Activated B cell treated with CpG ODN at 0.5 μM for 24 hours (primary cell): ENCODE measurements around the gene TTC4. TPM values are rescaled to one million over a fixed set of nuclear protein-coding genes. Genes with fewer than 3 reads are reported as not detected.

Experiments used
- ATAC-seq: fragments of 200-7000 bp; cut with Tn5 transposase; one replicate; pipeline ENCODE4 v1.10.0; 2021; ENCODE audit warnings: low read depth, mild to moderate bottlenecking, moderate library complexity
- CTCF ChIA-PET: fragments of 350-600 bp; sonication (Branson Sonifier 250); formaldehyde crosslinking; loops from one replicate; lab custom pipeline; 2021; ENCODE audit warnings: antibody characterized with exemption; lab: Charles Lee
- POLR2A ChIA-PET: fragments of 350-600 bp; sonication (Branson Sonifier 250); formaldehyde crosslinking; loops from one replicate; lab custom pipeline; 2021; ENCODE audit warnings: antibody characterized with exemption; lab: Charles Lee
- DNase-seq: peaks from one replicate; pipeline ENCODE4 v3.0.0; 2022
- H3K27ac Mint-ChIP-seq: one replicate; pipeline ENCODE4 v1.8.0; 2020; ENCODE audit warnings: mixed read lengths
- H3K27me3 Mint-ChIP-seq: one replicate; pipeline ENCODE4 v1.8.0; 2021; ENCODE audit warnings: mixed read lengths
- H3K36me3 Mint-ChIP-seq: one replicate; pipeline ENCODE4 v1.8.0; 2021; ENCODE audit warnings: low read depth, mixed read lengths
- H3K4me1 Mint-ChIP-seq: one replicate; pipeline ENCODE4 v1.8.0; 2021; ENCODE audit warnings: mixed read lengths
- H3K4me3 Mint-ChIP-seq: one replicate; pipeline ENCODE4 v1.8.0; 2020; ENCODE audit warnings: mild to moderate bottlenecking, mixed read lengths
- H3K9me3 Mint-ChIP-seq: one replicate; pipeline ENCODE4 v1.8.0; 2020; ENCODE audit warnings: mixed read lengths
- CTCF ChIP-seq: fragments of 200-600 bp; IDR thresholded peaks from one replicate; pipeline ENCODE4 v1.8.0; 2022; ENCODE audit warnings: antibody characterized with exemption, mild to moderate bottlenecking
- intact Hi-C: fragments of 100-400 bp; cut with micrococcal nuclease; formaldehyde crosslinking; loops from one replicate; pipeline ENCODE4 v1.15.1; 2024
- total RNA-seq: library from RNA; stranded (reverse); gene quantifications from 2 replicates; pipeline ENCODE4 v1.2.3, GENCODE V29; 2022

TTC4 gene
- total RNA-seq, 1 donor from 2014 or later: 30.8 TPM

- intact Hi-C loops: no loop called here
- Mint-ChIP-seq H3K27me3 (peaks cover 3% of the 10 kb centered on the region), H3K4me3 (no peak overlapping the region), H3K4me1 (no peaks in the 10 kb centered on the region), H3K27ac (no peak overlapping the region), H3K9me3 (peaks cover 2% of the 10 kb centered on the region), H3K36me3 (peaks cover 11% of the 10 kb centered on the region)
- ATAC-seq: no peak
- CTCF ChIA-PET: no interaction called here
- DNase-seq: no peak
- TF ChIP-seq CTCF: no peak
- POLR2A ChIA-PET: no interaction called here
Observed at GRCh38 chr1:54777011-54777410, 61.4 kb downstream of the TTC4 start.

- H3K27ac Mint-ChIP-seq: no peak overlapping the region
- POLR2A ChIA-PET: no interaction called here
- no peak for DNase-seq
- no peak for TF ChIP-seq CTCF
- H3K4me1 Mint-ChIP-seq: no peaks in the 10 kb centered on the region
- no peak for ATAC-seq
- H3K9me3 Mint-ChIP-seq: peaks cover 2% of the 10 kb centered on the region
- H3K36me3 Mint-ChIP-seq: peaks cover 11% of the 10 kb centered on the region
- peaks cover 3% of the 10 kb centered on the region for H3K27me3 Mint-ChIP-seq
- intact Hi-C loops: no loop called here
- CTCF ChIA-PET: no interaction called here
- H3K4me3 Mint-ChIP-seq: no peak overlapping the region
Observed at GRCh38 chr1:54777431-54777830, 61.8 kb downstream of the TTC4 start.

DNA sequence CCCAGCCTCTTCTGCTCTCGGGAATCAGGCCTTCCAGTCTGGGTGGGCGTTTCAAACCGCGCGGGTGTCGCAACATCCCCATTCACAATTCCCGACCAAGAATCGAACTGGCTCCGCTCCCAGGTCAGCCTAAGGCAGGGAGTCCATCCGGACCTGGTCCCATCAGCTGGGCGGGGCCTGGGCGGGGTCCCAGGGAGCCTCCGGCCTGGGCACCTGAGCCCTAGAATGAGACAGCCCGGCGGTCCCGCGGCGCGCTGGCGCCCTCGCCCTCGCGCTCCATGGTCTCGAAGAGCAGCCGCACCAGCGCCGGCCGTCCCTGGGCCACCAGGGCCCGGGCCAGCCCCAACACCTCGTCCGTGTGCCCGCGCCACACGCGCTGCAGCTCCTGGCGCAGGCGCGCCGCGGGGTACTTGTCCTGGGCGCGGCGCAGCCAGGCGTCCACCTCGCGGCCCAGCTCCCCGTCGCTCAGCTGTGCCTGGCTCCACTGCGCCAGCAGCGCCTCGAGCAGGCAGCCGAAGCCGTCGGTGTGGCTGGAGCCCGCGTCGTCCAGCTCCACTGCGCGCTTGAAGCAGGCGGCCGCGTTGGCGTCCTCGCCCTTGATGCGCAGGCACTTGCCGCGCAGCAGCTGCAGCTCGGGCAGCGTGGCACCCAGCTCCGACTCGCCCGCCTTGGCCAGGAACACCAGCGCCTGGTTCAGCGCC is 65.5 kb downstream of the TTC4 start:
- Mint-ChIP-seq H3K27ac (no peak overlapping the region), H3K4me1 (no peaks in the 10 kb centered on the region), H3K9me3 (no peaks in the 10 kb centered on the region), H3K27me3 (no peaks in the 10 kb centered on the region), H3K4me3 (no peak overlapping the region), H3K36me3 (peaks cover 23% of the 10 kb centered on the region)
- DNase-seq: no peak
- intact Hi-C loops: no loop called here
- no peak for TF ChIP-seq CTCF
- CTCF ChIA-PET: no interaction called here
- POLR2A ChIA-PET: interaction anchor here (0.7 kb wide), 1 partner anchor 12 kb away, joined by 5 read pairs; no protein-coding TSS in a partner anchor
- ATAC-seq: no peak

- H3K36me3 Mint-ChIP-seq: peaks cover 32% of the 10 kb centered on the region
Observed at GRCh38 chr1:54782156-54782555, 66.5 kb downstream of the TTC4 start.

GRCh38 chr1:54782588-54782987 is 66.9 kb downstream of the TTC4 start:
- no peak for DNase-seq
- H3K9me3 Mint-ChIP-seq: no peaks in the 10 kb centered on the region
- H3K27ac Mint-ChIP-seq: no peak overlapping the region
- H3K36me3 Mint-ChIP-seq: peaks cover 35% of the 10 kb centered on the region
- H3K27me3 Mint-ChIP-seq: no peaks in the 10 kb centered on the region
- ATAC-seq: no peak
- TF ChIP-seq CTCF: no peak
- ChIA-PET CTCF (no interaction called here), POLR2A (no interaction called here)
- no peak overlapping the region for H3K4me3 Mint-ChIP-seq
- intact Hi-C loops: no loop called here
- no peaks in the 10 kb centered on the region for H3K4me1 Mint-ChIP-seq

More at GRCh38 chr1:54782156-54782555, 66.5 kb downstream of the TTC4 start:
- no peaks in the 10 kb centered on the region for H3K4me1 Mint-ChIP-seq
- H3K27ac Mint-ChIP-seq: no peak overlapping the region
- no peaks in the 10 kb centered on the region for H3K9me3 Mint-ChIP-seq
- no peak for DNase-seq
- intact Hi-C loops: no loop called here
- ChIA-PET POLR2A (no interaction called here), CTCF (no interaction called here)
- ATAC-seq: no peak
- no peak for TF ChIP-seq CTCF
- H3K27me3 Mint-ChIP-seq: no peaks in the 10 kb centered on the region
- H3K4me3 Mint-ChIP-seq: no peak overlapping the region
